Renal cortical epithelial cell (primary cell): ENCODE data around the gene RPL18A. TPM values are rescaled to one million over a fixed set of nuclear protein-coding genes. Genes with fewer than 3 reads are reported as not detected.
A peak's percentile ranks its signal among the peaks of the same experiment; 100 is the strongest.

Experiments
- DNase-seq: peaks from one replicate; pipeline ENCODE4 v3.0.0-alpha.2; 2011; ENCODE audit warnings: low read depth
- total RNA-seq: library from RNA; depleted of rRNA; stranded (reverse); fragments of >200 nt; gene quantifications from 2 replicates; pipeline ENCODE4 v1.2.3, GENCODE V29; 2014

The RPL18A gene
- total RNA-seq = 517 and 1,457 TPM in 2 replicates

- DNase-seq = peak; percentile 99
Measured at GRCh38 chr19:17859533-17860330, at the start of gene RPL18A. Gene RPL18A, plus strand, starts transcription at chr19:17859910. Its CDS starts 47 bp downstream, at chr19:17859957.

- DNase-seq = no peak
Measured at GRCh38 chr19:17811103-17811502, 48.6 kb upstream of the RPL18A start.

- no peak for DNase-seq
Measured at GRCh38 chr19:17811681-17812080, 48.0 kb upstream of the RPL18A start.

- no peak for DNase-seq
Measured at GRCh38 chr19:17812099-17812498, 47.6 kb upstream of the RPL18A start.

GRCh38 chr19:17817668-17818363, 41.9 kb upstream of the RPL18A start:
- DNase-seq = no peak

GRCh38 chr19:17821190-17821589, 38.5 kb upstream of the RPL18A start, which contains the start of gene INSL3:
Gene INSL3, minus strand, starts transcription at chr19:17821519. Its CDS starts 13 bp downstream, at chr19:17821506.
- DNase-seq = no peak

- no peak for DNase-seq
Measured at GRCh38 chr19:17824339-17824738, 35.4 kb upstream of the RPL18A start.

GRCh38 chr19:17826508-17827056, 33.1 kb upstream of the RPL18A start:
- DNase-seq = no peak

GRCh38 chr19:17829855-17830566, 29.7 kb upstream of the RPL18A start:
- peak; percentile 62 for DNase-seq

- peak; percentile 80 for DNase-seq
Measured at GRCh38 chr19:17830567-17831418, 28.9 kb upstream of the RPL18A start.

- DNase-seq = no peak
Measured at GRCh38 chr19:17831419-17831888, 28.3 kb upstream of the RPL18A start.

- no peak for DNase-seq
Measured at GRCh38 chr19:17832443-17833208, 27.1 kb upstream of the RPL18A start.

- DNase-seq = no peak
Measured at GRCh38 chr19:17834350-17835181, 25.1 kb upstream of the RPL18A start.

GRCh38 chr19:17835182-17836006, 24.3 kb upstream of the RPL18A start:
- DNase-seq = no peak

- DNase-seq = no peak
Measured at GRCh38 chr19:17836530-17836929, 23.2 kb upstream of the RPL18A start.

- no peak for DNase-seq
Measured at GRCh38 chr19:17837972-17838371, 21.7 kb upstream of the RPL18A start.

- no peak for DNase-seq
Measured at GRCh38 chr19:17840019-17840418, 19.7 kb upstream of the RPL18A start.

GRCh38 chr19:17841371-17841809, 18.3 kb upstream of the RPL18A start:
- no peak for DNase-seq
